ENCODE data around the gene ERCC6L2.

The ERCC6L2 gene

GRCh38 chr9:95912773-95913172 is 37.3 kb downstream of the ERCC6L2 start:
- TF ChIP-seq TAF1 (IDR thresholded peaks at IDR 0.05; ENCODE audit: borderline replicate concordance, insufficient read depth, low read length) (no peak), SIN3A (IDR thresholded peaks at IDR 0.05; ENCODE audit: borderline replicate concordance, insufficient read depth, low read length) (no peak), POLR2AphosphoS5 (IDR thresholded peaks at IDR 0.05; ENCODE audit: low read depth, low read length) (no peak), REST (IDR thresholded peaks at IDR 0.05; ENCODE audit: insufficient read depth in 1 of 2, low read depth in 2 of 2, low read length in 2 of 2) (no peak), FOXP2 (optimal IDR thresholded peaks at IDR 0.05; ENCODE audit: borderline replicate concordance, extremely low read depth, extremely low read length, insufficient read depth) (no peak)

GRCh38 chr9:95920017-95920416 is 44.5 kb downstream of the ERCC6L2 start:
- TF ChIP-seq REST (IDR thresholded peaks at IDR 0.05; ENCODE audit: insufficient read depth in 1 of 2, low read depth in 2 of 2, low read length in 2 of 2): no peak

- TF ChIP-seq REST (IDR thresholded peaks at IDR 0.05; ENCODE audit: insufficient read depth in 1 of 2, low read depth in 2 of 2, low read length in 2 of 2) (no peak), SIN3A (IDR thresholded peaks at IDR 0.05; ENCODE audit: borderline replicate concordance, insufficient read depth, low read length) (no peak), POLR2AphosphoS5 (IDR thresholded peaks at IDR 0.05; ENCODE audit: low read depth, low read length) (no peak), FOXP2 (optimal IDR thresholded peaks at IDR 0.05; ENCODE audit: borderline replicate concordance, extremely low read depth, extremely low read length, insufficient read depth) (no peak), TAF1 (IDR thresholded peaks at IDR 0.05; ENCODE audit: borderline replicate concordance, insufficient read depth, low read length) (no peak)
Observed at GRCh38 chr9:95923794-95924193, 48.3 kb downstream of the ERCC6L2 start.

- TF ChIP-seq SIN3A (IDR thresholded peaks at IDR 0.05; ENCODE audit: borderline replicate concordance, insufficient read depth, low read length): no peak
- TF ChIP-seq POLR2AphosphoS5 (IDR thresholded peaks at IDR 0.05; ENCODE audit: low read depth, low read length): no peak
Observed at GRCh38 chr9:95924987-95925386, 49.5 kb downstream of the ERCC6L2 start.

- TF ChIP-seq FOXP2 (optimal IDR thresholded peaks at IDR 0.05; ENCODE audit: borderline replicate concordance, extremely low read depth, extremely low read length, insufficient read depth) (no peak), REST (IDR thresholded peaks at IDR 0.05; ENCODE audit: insufficient read depth in 1 of 2, low read depth in 2 of 2, low read length in 2 of 2) (no peak)
Observed at GRCh38 chr9:95927271-95928004, 51.9 kb downstream of the ERCC6L2 start.

Measured in PFSK-1 (cell line).